SK-N-SH treated with all-trans-retinoic acid at 6 μM for 48 hours (cell line): ENCODE results near the gene PLXNC1.

Source experiments
- ARNTL ChIP-seq: fragments of 450-650 bp; formaldehyde crosslinking; IDR thresholded peaks from 2 replicates; pipeline ENCODE4 v1.5.0; 2020; ENCODE audit warnings: low read depth, mild to moderate bottlenecking, moderate library complexity, borderline replicate concordance
- ESRRG ChIP-seq: fragments of 250-450 bp; sonication (Bioruptor Pico); IDR thresholded peaks from 2 replicates; pipeline ENCODE4 v1.6.1; 2021; ENCODE audit warnings: mild to moderate bottlenecking
- GLIS3 ChIP-seq: fragments of 250-450 bp; sonication (Bioruptor Pico); IDR thresholded peaks from 2 replicates; pipeline ENCODE4 v1.5.0; 2020; ENCODE audit warnings: mild to moderate bottlenecking, moderate library complexity
- ISL1 ChIP-seq: fragments of 250-450 bp; sonication (Bioruptor Pico); IDR thresholded peaks from 2 replicates; pipeline ENCODE4 v2.1.2; 2022; ENCODE audit warnings: mild to moderate bottlenecking, moderate library complexity
- OSR1 ChIP-seq: fragments of 250-450 bp; sonication (Bioruptor Pico); IDR thresholded peaks from 2 replicates; pipeline ENCODE4 v1.8.0; 2022; ENCODE audit warnings: moderate library complexity, mild to moderate bottlenecking, inconsistent platforms
- SNAI2 ChIP-seq: fragments of 250-450 bp; sonication (Bioruptor Pico); IDR thresholded peaks from 2 replicates; pipeline ENCODE4 v1.5.0; 2020; ENCODE audit warnings: mild to moderate bottlenecking, moderate library complexity
- TOX ChIP-seq: fragments of 250-450 bp; sonication (Bioruptor Pico); IDR thresholded peaks from 2 replicates; pipeline ENCODE4 v1.8.0; 2021; ENCODE audit warnings: mild to moderate bottlenecking, moderate library complexity, borderline replicate concordance
- ZFP3 ChIP-seq: fragments of 250-450 bp; sonication (Bioruptor Pico); IDR thresholded peaks from 2 replicates; pipeline ENCODE4 v1.5.0; 2020; ENCODE audit warnings: mild to moderate bottlenecking, moderate library complexity
- ZFP30 ChIP-seq: fragments of 450-650 bp; formaldehyde crosslinking; IDR thresholded peaks from 2 replicates; pipeline ENCODE4 v1.5.0; 2022; ENCODE audit warnings: mild to moderate bottlenecking, moderate library complexity
- ZNF565 ChIP-seq: fragments of 450-650 bp; formaldehyde crosslinking; conservative IDR thresholded peaks from 2 replicates; pipeline ENCODE4 v1.5.0; 2020; ENCODE audit warnings: low read depth, mild to moderate bottlenecking, moderate library complexity
- ZNF8 ChIP-seq: fragments of 450-650 bp; formaldehyde crosslinking; IDR thresholded peaks from 2 replicates; pipeline ENCODE4 v1.5.0; 2020; ENCODE audit warnings: mild to moderate bottlenecking, moderate library complexity
- TF ChIP-seq, protein P1 (sequence below): fragments of 250-450 bp; sonication (Bioruptor Pico); IDR thresholded peaks from 2 replicates; pipeline ENCODE4 v1.5.1; 2020; ENCODE audit warnings: low read depth, mild to moderate bottlenecking, moderate library complexity
- TF ChIP-seq, protein P2 (sequence below): fragments of 250-450 bp; sonication (Bioruptor Pico); IDR thresholded peaks from 2 replicates; pipeline ENCODE4 v1.8.0; 2020; ENCODE audit warnings: mild to moderate bottlenecking, moderate library complexity, borderline replicate concordance

DNA sequence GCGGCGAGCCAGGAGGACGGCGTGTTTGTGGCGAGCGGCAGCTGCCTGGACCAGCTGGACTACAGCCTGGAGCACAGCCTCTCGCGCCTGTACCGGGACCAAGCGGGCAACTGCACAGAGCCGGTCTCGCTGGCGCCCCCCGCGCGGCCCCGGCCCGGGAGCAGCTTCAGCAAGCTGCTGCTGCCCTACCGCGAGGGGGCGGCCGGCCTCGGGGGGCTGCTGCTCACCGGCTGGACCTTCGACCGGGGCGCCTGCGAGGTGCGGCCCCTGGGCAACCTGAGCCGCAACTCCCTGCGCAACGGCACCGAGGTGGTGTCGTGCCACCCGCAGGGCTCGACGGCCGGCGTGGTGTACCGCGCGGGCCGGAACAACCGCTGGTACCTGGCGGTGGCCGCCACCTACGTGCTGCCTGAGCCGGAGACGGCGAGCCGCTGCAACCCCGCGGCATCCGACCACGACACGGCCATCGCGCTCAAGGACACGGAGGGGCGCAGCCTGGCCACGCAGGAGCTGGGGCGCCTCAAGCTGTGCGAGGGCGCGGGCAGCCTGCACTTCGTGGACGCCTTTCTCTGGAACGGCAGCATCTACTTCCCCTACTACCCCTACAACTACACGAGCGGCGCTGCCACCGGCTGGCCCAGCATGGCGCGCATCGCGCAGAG, 873 bp downstream of the PLXNC1 start:
- TF ChIP-seq ZNF8 (CRISPR knock-in tag) (no peak), OSR1 (CRISPR knock-in tag) (no peak), GLIS3 (CRISPR knock-in tag) (no peak), ESRRG (CRISPR knock-in tag) (no peak), SNAI2 (no peak), TOX (CRISPR knock-in tag) (no peak), ZFP3 (CRISPR knock-in tag) (no peak), ISL1 (CRISPR knock-in tag) (no peak), ZFP30 (no peak), ZNF565 (no peak), ARNTL (no peak)
- TF ChIP-seq, protein P1, sequence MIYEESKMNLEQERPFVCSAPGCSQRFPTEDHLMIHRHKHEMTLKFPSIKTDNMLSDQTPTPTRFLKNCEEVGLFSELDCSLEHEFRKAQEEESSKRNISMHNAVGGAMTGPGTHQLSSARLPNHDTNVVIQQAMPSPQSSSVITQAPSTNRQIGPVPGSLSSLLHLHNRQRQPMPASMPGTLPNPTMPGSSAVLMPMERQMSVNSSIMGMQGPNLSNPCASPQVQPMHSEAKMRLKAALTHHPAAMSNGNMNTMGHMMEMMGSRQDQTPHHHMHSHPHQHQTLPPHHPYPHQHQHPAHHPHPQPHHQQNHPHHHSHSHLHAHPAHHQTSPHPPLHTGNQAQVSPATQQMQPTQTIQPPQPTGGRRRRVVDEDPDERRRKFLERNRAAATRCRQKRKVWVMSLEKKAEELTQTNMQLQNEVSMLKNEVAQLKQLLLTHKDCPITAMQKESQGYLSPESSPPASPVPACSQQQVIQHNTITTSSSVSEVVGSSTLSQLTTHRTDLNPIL (CRISPR knock-in tag): no peak
- TF ChIP-seq, protein P2, sequence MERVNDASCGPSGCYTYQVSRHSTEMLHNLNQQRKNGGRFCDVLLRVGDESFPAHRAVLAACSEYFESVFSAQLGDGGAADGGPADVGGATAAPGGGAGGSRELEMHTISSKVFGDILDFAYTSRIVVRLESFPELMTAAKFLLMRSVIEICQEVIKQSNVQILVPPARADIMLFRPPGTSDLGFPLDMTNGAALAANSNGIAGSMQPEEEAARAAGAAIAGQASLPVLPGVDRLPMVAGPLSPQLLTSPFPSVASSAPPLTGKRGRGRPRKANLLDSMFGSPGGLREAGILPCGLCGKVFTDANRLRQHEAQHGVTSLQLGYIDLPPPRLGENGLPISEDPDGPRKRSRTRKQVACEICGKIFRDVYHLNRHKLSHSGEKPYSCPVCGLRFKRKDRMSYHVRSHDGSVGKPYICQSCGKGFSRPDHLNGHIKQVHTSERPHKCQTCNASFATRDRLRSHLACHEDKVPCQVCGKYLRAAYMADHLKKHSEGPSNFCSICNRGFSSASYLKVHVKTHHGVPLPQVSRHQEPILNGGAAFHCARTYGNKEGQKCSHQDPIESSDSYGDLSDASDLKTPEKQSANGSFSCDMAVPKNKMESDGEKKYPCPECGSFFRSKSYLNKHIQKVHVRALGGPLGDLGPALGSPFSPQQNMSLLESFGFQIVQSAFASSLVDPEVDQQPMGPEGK: no peak
